ENCODE measurements around the gene FUT9.

DNA sequence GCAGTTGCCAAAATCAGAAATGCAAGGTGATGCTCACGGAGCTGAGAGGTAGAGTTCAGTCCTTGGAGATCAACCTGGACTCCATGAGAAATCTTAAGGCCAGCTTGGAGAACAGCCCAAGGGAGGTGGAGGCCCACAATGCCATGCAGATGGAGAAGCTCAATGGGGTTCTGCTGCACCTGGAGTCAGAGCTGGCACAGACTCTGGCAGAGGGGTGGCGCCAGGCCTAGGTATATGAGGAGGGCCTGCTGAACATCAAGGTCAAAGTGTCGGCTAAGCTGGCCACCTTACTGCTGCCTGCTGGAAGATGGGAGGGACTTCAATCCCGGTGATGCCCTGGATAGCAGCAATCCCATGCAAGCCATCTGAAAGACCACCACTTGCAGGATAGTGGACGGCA is 23.9 kb upstream of the FUT9 start:
- TF ChIP-seq, protein P1, sequence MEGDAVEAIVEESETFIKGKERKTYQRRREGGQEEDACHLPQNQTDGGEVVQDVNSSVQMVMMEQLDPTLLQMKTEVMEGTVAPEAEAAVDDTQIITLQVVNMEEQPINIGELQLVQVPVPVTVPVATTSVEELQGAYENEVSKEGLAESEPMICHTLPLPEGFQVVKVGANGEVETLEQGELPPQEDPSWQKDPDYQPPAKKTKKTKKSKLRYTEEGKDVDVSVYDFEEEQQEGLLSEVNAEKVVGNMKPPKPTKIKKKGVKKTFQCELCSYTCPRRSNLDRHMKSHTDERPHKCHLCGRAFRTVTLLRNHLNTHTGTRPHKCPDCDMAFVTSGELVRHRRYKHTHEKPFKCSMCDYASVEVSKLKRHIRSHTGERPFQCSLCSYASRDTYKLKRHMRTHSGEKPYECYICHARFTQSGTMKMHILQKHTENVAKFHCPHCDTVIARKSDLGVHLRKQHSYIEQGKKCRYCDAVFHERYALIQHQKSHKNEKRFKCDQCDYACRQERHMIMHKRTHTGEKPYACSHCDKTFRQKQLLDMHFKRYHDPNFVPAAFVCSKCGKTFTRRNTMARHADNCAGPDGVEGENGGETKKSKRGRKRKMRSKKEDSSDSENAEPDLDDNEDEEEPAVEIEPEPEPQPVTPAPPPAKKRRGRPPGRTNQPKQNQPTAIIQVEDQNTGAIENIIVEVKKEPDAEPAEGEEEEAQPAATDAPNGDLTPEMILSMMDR (IDR thresholded peaks at IDR 0.05) = no peak
- TF ChIP-seq POLR2A (IDR thresholded peaks at IDR 0.05) = no peak
